ENCODE measurements around the gene GPC5.

GPC5 gene

GRCh38 chr13:92622905-92623304, 1224.5 kb downstream of the GPC5 start:
- no peak overlapping the region for H2AFZ ChIP-seq (ENCODE audit: low read length)
- no peaks in the 10 kb centered on the region for H4K20me1 ChIP-seq (ENCODE audit: insufficient read depth, low read length)
- no peak overlapping the region for H3K4me3 ChIP-seq (ENCODE audit: low read depth, low read length, poor library complexity, severe bottlenecking)
- H3K9ac ChIP-seq (ENCODE audit: low read length): no peak overlapping the region
- no peaks in the 10 kb centered on the region for H3K4me1 ChIP-seq (ENCODE audit: insufficient read depth, low read length, severe bottlenecking)
- H3K27me3 ChIP-seq (ENCODE audit: insufficient read depth, low read length): no peaks in the 10 kb centered on the region
- H3K79me2 ChIP-seq (ENCODE audit: insufficient read depth, low read length): no peaks in the 10 kb centered on the region
- H3K9me2 ChIP-seq (ENCODE audit: low read depth, low read length): no peaks in the 10 kb centered on the region
- no peak overlapping the region for H3K27ac ChIP-seq (ENCODE audit: low read depth, low read length, poor library complexity, severe bottlenecking)
- no peaks in the 10 kb centered on the region for H3K9me3 ChIP-seq (ENCODE audit: low read length)
- H3F3A ChIP-seq (ENCODE audit: insufficient read depth, low read length): peaks cover 2% of the 10 kb centered on the region; the same call in 1 of the 2 replicates
- H3K36me3 ChIP-seq (ENCODE audit: insufficient read depth, low read length): no peaks in the 10 kb centered on the region
- TF ChIP-seq EZH2 (IDR thresholded peaks at IDR 0.05; ENCODE audit: borderline replicate concordance, low read length) (no peak), CTCF (IDR thresholded peaks at IDR 0.05; ENCODE audit: low read length) (no peak)
- no peak overlapping the region for H3K4me2 ChIP-seq (ENCODE audit: low read length)

GRCh38 chr13:92626274-92626673, 1227.9 kb downstream of the GPC5 start:
- Histone ChIP-seq H3K9ac (ENCODE audit: low read length) (no peak overlapping the region), H4K20me1 (ENCODE audit: insufficient read depth, low read length) (no peaks in the 10 kb centered on the region), H3K36me3 (ENCODE audit: insufficient read depth, low read length) (no peaks in the 10 kb centered on the region), H3K4me1 (ENCODE audit: insufficient read depth, low read length, severe bottlenecking) (no peaks in the 10 kb centered on the region), H3K79me2 (ENCODE audit: insufficient read depth, low read length) (0 out of 2 replicates have a peak, but pooled peaks cover 3% of the 10 kb centered on the region), H3K9me3 (ENCODE audit: low read length) (no peaks in the 10 kb centered on the region), H3K4me2 (ENCODE audit: low read length) (no peak overlapping the region), H3K27me3 (ENCODE audit: insufficient read depth, low read length) (no peaks in the 10 kb centered on the region), H2AFZ (ENCODE audit: low read length) (no peak overlapping the region), H3F3A (ENCODE audit: insufficient read depth, low read length) (peaks cover 2% of the 10 kb centered on the region; the same call in 1 of the 2 replicates), H3K27ac (ENCODE audit: low read depth, low read length, poor library complexity, severe bottlenecking) (no peak overlapping the region), H3K9me2 (ENCODE audit: low read depth, low read length) (no peaks in the 10 kb centered on the region), H3K4me3 (ENCODE audit: low read depth, low read length, poor library complexity, severe bottlenecking) (no peak overlapping the region)
- TF ChIP-seq EZH2 (IDR thresholded peaks at IDR 0.05; ENCODE audit: borderline replicate concordance, low read length) (no peak), CTCF (IDR thresholded peaks at IDR 0.05; ENCODE audit: low read length) (no peak)

GRCh38 chr13:92640936-92641335, 1242.5 kb downstream of the GPC5 start:
- no peak for TF ChIP-seq CTCF (IDR thresholded peaks at IDR 0.05; ENCODE audit: low read length)
- TF ChIP-seq EZH2 (IDR thresholded peaks at IDR 0.05; ENCODE audit: borderline replicate concordance, low read length): no peak
- H3F3A ChIP-seq (ENCODE audit: insufficient read depth, low read length): no peaks in the 10 kb centered on the region
- H3K4me3 ChIP-seq (ENCODE audit: low read depth, low read length, poor library complexity, severe bottlenecking): no peak overlapping the region
- no peaks in the 10 kb centered on the region for H3K79me2 ChIP-seq (ENCODE audit: insufficient read depth, low read length)
- no peaks in the 10 kb centered on the region for H3K9me2 ChIP-seq (ENCODE audit: low read depth, low read length)
- no peaks in the 10 kb centered on the region for H3K36me3 ChIP-seq (ENCODE audit: insufficient read depth, low read length)
- no peak overlapping the region for H3K9ac ChIP-seq (ENCODE audit: low read length)
- H3K4me1 ChIP-seq (ENCODE audit: insufficient read depth, low read length, severe bottlenecking): no peaks in the 10 kb centered on the region
- no peaks in the 10 kb centered on the region for H4K20me1 ChIP-seq (ENCODE audit: insufficient read depth, low read length)
- no peak overlapping the region for H3K4me2 ChIP-seq (ENCODE audit: low read length)
- no peak overlapping the region for H2AFZ ChIP-seq (ENCODE audit: low read length)
- H3K27me3 ChIP-seq (ENCODE audit: insufficient read depth, low read length): no peaks in the 10 kb centered on the region
- no peaks in the 10 kb centered on the region for H3K9me3 ChIP-seq (ENCODE audit: low read length)
- no peak overlapping the region for H3K27ac ChIP-seq (ENCODE audit: low read depth, low read length, poor library complexity, severe bottlenecking)

Measured in OCI-LY1 (cell line).